Suprapubic skin (tissue), 4 donors: ENCODE data around the gene WLS.

Experiments
- CTCF ChIP-seq, 2 donors: fragments of 200-600 bp in 1 of 2; fragments of 450-650 bp in 1 of 2; sonication (generic) in 1 of 2; IDR thresholded peaks; one replicate each; pipeline ENCODE4 v1.5.1; 2016 to 2019; ENCODE audit warnings: antibody characterized with exemption in 2 of 2, mild to moderate bottlenecking in 1 of 2, moderate library complexity in 1 of 2
- POLR2A ChIP-seq, 2 donors: fragments of 450-650 bp; IDR thresholded peaks; one replicate each; pipeline ENCODE4 v1.6.1; 2017; ENCODE audit warnings: antibody characterized with exemption in 2 of 2, mild to moderate bottlenecking in 2 of 2, moderate library complexity in 2 of 2
- POLR2AphosphoS5 ChIP-seq, 3 donors: sonication (generic); formaldehyde crosslinking; IDR thresholded peaks; one replicate each; pipeline ENCODE4 v1.6.1; 2017; ENCODE audit warnings: antibody characterized with exemption in 3 of 3

- no peak for TF ChIP-seq POLR2A (IDR thresholded peaks at IDR 0.05)
- TF ChIP-seq POLR2AphosphoS5 (IDR thresholded peaks at IDR 0.05): no peak
- no peak for TF ChIP-seq CTCF (IDR thresholded peaks at IDR 0.05)
Observed at GRCh38 chr1:68227598-68227997, 4.7 kb downstream of the WLS start.
